ENCODE measurements around the gene POLR3C. TPM values are rescaled to one million over a fixed set of nuclear protein-coding genes. Genes with fewer than 3 reads are reported as not detected.

The POLR3C gene
- total RNA-seq, result 10 to 100 TPM; 38.2 to 39.4 TPM

GRCh38 chr1:145823565-145824498 lies at the start of gene POLR3C, which contains the start of gene RNF115:
TSS of gene POLR3C (plus strand) at chr1:145824200. CDS start at chr1:145825777, 1,577 bp downstream.
TSS of gene RNF115 (minus strand) at chr1:145824095. CDS start at chr1:145823873, 222 bp downstream.
- H3K27ac Mint-ChIP-seq, result peak within 1 kb of the TSS; percentile 97
- H3K27me3 Mint-ChIP-seq, result no peaks in the 10 kb centered on the region
- TF ChIP-seq CTCF (IDR thresholded peaks at IDR 0.05), result no peak
- ATAC-seq (peak; percentile 63), DNase-seq (peak; percentile 90)
- intact Hi-C loops (cut with micrococcal nuclease), result no loop called here
- peak within 1 kb of the TSS; percentile 97 for H3K4me3 Mint-ChIP-seq
- peaks cover 41% of the 10 kb centered on the region for H3K4me1 Mint-ChIP-seq (ENCODE audit: low read depth)
- CTCF ChIA-PET, result interaction anchor here (1.0 to 1.7 kb wide), 4 partner anchors 22 to 140 kb away, joined by 3 to 5 read pairs (median 4); partner anchors contain the start of genes ANKRD34A, NUDT17 and POLR3GL
- POLR2A ChIA-PET, result interaction anchor here (0.5 to 2.1 kb wide), 16 partner anchors 10 to 543 kb away, joined by 3 to 9 read pairs (median 4); partner anchors contain the start of genes NUDT17 and RBM8A
- no peaks in the 10 kb centered on the region for H3K9me3 Mint-ChIP-seq
- H3K36me3 Mint-ChIP-seq (ENCODE audit: low read depth), result peaks cover 44% of the 10 kb centered on the region

- DNase-seq (no peak), ATAC-seq (no peak)
- Mint-ChIP-seq H3K36me3 (ENCODE audit: low read depth) (peaks cover 16% of the 10 kb centered on the region), H3K4me1 (ENCODE audit: low read depth) (peaks cover 22% of the 10 kb centered on the region), H3K27ac (no peak overlapping the region), H3K4me3 (no peak overlapping the region), H3K9me3 (no peaks in the 10 kb centered on the region), H3K27me3 (no peaks in the 10 kb centered on the region)
- ChIA-PET CTCF (no interaction called here), POLR2A (no interaction called here)
- no peak for TF ChIP-seq CTCF (IDR thresholded peaks at IDR 0.05)
- intact Hi-C loops (cut with micrococcal nuclease), result no loop called here
Observed at GRCh38 chr1:145777357-145778145, 46.4 kb upstream of the POLR3C start.

GRCh38 chr1:145778146-145778540 lies 45.9 kb upstream of the POLR3C start:
- Mint-ChIP-seq H3K9me3 (no peaks in the 10 kb centered on the region), H3K4me3 (no peak overlapping the region), H3K27me3 (no peaks in the 10 kb centered on the region), H3K4me1 (ENCODE audit: low read depth) (peaks cover 19% of the 10 kb centered on the region), H3K27ac (no peak overlapping the region), H3K36me3 (ENCODE audit: low read depth) (peaks cover 12% of the 10 kb centered on the region)
- DNase-seq (no peak), ATAC-seq (no peak)
- ChIA-PET POLR2A (no interaction called here), CTCF (interaction anchor here (3.0 kb wide), 1 partner anchor 57 kb away, joined by 14 read pairs; no protein-coding TSS in a partner anchor)
- no peak for TF ChIP-seq CTCF (IDR thresholded peaks at IDR 0.05)
- intact Hi-C loops (cut with micrococcal nuclease), result no loop called here

GRCh38 chr1:145782272-145783099 lies 41.5 kb upstream of the POLR3C start:
- no peaks in the 10 kb centered on the region for H3K9me3 Mint-ChIP-seq
- intact Hi-C loops (cut with micrococcal nuclease), result no loop called here
- H3K4me1 Mint-ChIP-seq (ENCODE audit: low read depth), result peaks cover 31% of the 10 kb centered on the region
- no peak for TF ChIP-seq CTCF (IDR thresholded peaks at IDR 0.05)
- ChIA-PET CTCF (interaction anchor here (1.6 kb wide), 1 partner anchor 61 kb away, joined by 3 read pairs; no protein-coding TSS in a partner anchor), POLR2A (no interaction called here)
- H3K27me3 Mint-ChIP-seq, result no peaks in the 10 kb centered on the region
- no peak for DNase-seq
- peaks cover 25% of the 10 kb centered on the region for H3K36me3 Mint-ChIP-seq (ENCODE audit: low read depth)
- peak overlapping the region; percentile 17 for H3K27ac Mint-ChIP-seq
- no peak for ATAC-seq
- no peak overlapping the region for H3K4me3 Mint-ChIP-seq

Measured in activated CD8-positive, alpha-beta T cell treated with anti-CD3 and anti-CD28 coated beads for 36 hours (primary cell).